ENCODE measurements around the gene KLHL21. TPM values are rescaled to one million over a fixed set of nuclear protein-coding genes. Genes with fewer than 3 reads are reported as not detected.
A peak's percentile ranks its signal among the peaks of the same experiment; 100 is the strongest.

The KLHL21 gene
- total and polyA plus RNA-seq, 7 donors: 83.1 to 253 (median 120) TPM

DNA sequence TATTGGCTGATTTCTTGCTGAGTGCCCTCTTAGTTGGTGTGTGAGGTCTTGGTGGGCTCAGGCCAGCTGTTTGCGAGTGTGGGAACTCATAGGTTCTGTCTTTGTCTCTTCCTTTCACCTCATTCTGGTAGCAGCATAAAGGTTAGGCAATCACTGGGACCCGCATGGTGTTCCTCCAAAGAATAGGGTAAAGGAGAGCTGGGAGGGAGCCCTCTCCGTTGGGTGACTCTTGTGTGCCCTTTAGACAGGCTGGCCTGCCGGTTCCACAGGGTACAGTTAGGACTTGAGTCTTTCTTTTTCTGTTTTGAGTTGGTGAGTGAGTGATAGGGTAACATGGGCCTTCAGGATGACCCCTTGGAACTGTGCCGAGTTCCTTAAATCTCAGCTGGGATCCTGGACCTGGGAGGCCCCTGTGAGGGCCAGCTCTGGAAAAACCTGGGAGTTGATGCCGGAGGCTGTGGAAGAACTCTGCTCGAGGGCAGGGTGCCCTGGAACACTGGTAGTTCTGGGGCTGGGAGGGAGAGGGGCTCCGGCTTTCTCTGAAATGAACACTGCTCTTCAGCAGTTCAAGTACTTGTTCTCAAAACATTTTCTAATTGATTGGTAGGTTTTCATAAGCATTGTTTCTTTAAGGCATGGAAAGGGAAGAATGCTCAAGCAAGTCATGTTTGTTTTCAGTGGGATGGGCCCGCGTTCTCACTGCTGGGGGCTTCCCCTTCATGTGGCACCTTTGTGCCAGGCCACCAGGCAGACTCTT, 19.9 kb upstream of the KLHL21 start:
- DNase-seq: no peak
- WGBS, 3 donors: 89 to 90% (median 90%) methylated on average over 10 of the region's 10 CpGs

DNA sequence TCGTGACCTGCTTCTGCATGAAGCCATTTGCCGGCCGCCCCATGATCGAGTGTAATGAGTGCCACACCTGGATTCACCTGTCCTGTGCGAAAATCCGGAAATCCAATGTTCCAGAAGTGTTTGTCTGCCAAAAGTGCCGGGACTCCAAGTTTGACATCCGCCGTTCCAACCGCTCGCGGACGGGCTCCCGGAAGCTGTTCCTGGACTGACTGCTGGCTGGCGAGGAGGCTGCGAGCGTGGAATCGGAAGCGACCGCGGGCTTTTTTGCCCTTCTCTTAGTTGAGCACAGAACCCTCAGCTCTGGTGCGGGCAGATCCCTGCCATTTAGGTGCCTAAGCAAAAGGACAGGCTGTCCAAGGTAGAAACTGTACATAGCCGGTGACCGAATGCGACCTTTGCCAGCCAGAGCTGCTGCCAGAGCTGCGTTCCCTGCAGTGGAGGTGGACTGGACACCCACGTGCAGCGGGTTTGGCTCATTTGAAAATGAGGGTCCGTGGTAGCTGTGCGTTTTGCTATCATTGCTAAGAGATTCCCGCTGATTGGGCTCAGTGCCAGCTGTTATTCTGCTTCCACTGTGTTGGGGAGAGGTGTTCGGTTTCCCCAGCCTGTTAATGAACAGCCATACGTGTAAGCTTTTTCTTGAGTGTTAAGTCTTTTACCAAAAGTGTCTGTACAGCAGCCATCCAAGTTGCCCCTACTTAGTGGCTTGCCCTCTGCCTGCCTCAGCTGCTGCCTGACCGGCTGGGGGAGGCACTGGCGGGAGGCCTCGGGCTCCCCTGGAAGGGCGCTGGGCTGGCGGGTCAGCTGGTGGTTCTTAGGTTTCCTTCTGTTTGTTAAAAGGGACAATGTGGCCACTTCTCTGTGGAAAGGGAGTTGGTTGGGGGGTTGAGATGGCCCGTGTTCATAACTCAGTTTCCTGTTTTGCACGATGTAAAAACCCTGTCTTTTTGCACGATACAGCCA, 19.0 kb upstream of the KLHL21 start:
- intact Hi-C loops (cut with DNase I): loop anchor here in 1 of 2 donors (5.0 kb wide), 1 partner anchor 34 kb away; no protein-coding TSS in a partner anchor
- ATAC-seq (no peak), DNase-seq (no peak)
- H3K9me3 ChIP-seq: no peaks in the 10 kb centered on the region
- TF ChIP-seq CTCF (IDR thresholded peaks at IDR 0.05): no peak
- no peak overlapping the region for H3K4me3 ChIP-seq
- no peaks in the 10 kb centered on the region for H3K27me3 ChIP-seq (ENCODE audit: insufficient read depth in 3 of 3, low read length in 2 of 3)
- H3K27ac ChIP-seq: no peak overlapping the region
- H3K36me3 ChIP-seq (ENCODE audit: insufficient read depth in 1 of 2, low read depth in 1 of 2): peaks cover 0 to 71% of the 10 kb centered on the region in 2 donors
- WGBS, 3 donors: 85 to 91% (median 85%) methylated on average over 41 of the region's 41 CpGs
- H3K4me1 ChIP-seq: peaks cover 10% of the 10 kb centered on the region

More for the DNA sequence above, 19.9 kb upstream of the KLHL21 start:
- no peak for TF ChIP-seq CTCF (IDR thresholded peaks at IDR 0.05)
- Histone ChIP-seq H3K27me3 (ENCODE audit: insufficient read depth in 3 of 3, low read length in 2 of 3) (no peaks in the 10 kb centered on the region), H3K4me1 (peaks cover 12% of the 10 kb centered on the region), H3K4me3 (no peak overlapping the region), H3K27ac (no peak overlapping the region), H3K9me3 (no peaks in the 10 kb centered on the region), H3K36me3 (ENCODE audit: insufficient read depth in 1 of 2, low read depth in 1 of 2) (peaks cover 0 to 69% of the 10 kb centered on the region in 2 donors)
- no peak for ATAC-seq
- intact Hi-C loops (cut with DNase I): loop anchor here in 1 of 2 donors (5.0 kb wide), 1 partner anchor 35 kb away; no protein-coding TSS in a partner anchor

- H3K4me1 ChIP-seq: peaks cover 4% of the 10 kb centered on the region
- no peaks in the 10 kb centered on the region for H3K27me3 ChIP-seq (ENCODE audit: insufficient read depth in 3 of 3, low read length in 2 of 3)
- ATAC-seq: no peak
- intact Hi-C loops (cut with DNase I): no loop called here
- H3K27ac ChIP-seq: no peak overlapping the region
- H3K36me3 ChIP-seq (ENCODE audit: insufficient read depth in 1 of 2, low read depth in 1 of 2): peaks cover 0 to 68% of the 10 kb centered on the region in 2 donors
- no peak for DNase-seq
- no peak overlapping the region for H3K4me3 ChIP-seq
- no peaks in the 10 kb centered on the region for H3K9me3 ChIP-seq
- TF ChIP-seq CTCF (IDR thresholded peaks at IDR 0.05): no peak
- 92 to 95% (median 92%) methylated on average over 4 of the region's 4 CpGs for WGBS, 3 donors
Measured at GRCh38 chr1:6619045-6619444, 16.4 kb upstream of the KLHL21 start.

DNA sequence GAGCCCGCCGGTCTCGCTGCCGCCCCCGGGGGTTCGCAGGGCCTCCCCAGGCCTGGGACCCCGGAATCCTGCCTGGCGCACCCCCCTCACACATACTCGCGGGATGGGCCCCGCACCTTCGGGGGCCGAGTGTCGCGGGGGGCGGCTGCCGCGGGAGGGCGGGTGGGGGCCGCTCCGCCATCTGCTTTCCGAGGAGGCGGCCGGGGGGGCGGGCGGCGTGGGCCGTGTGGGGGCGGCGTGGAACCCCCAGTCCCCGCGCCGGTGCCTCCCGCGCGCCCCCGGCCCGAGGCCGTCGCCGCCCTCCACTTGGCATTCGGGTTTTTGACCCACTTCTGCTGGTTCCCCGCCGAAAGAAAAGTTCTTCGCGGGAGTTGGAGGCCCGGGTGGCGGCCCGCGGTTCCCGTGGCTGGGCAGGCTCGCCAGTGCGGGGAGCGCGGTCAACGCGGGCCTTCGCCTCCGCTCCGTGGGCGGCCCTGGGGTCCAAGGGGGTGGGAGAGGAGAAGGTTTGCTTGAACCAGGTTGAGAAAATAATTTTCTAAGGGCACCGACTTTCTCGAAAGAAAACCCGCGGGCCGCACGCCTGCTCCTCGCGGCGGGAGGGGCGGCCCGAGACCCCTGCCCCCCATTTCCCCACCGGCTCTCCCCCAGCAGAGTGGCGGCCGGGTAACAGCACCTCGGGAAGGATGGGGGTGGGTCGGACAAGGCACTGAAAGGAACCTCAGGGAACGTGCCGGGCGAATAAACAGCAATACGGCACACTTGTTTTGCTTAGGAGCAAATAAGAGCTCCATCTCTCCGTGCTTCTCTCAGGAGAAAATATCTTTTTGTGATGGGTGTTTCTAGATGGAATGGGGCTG, 12.5 kb upstream of the KLHL21 start:
- peak overlapping the region; percentile 98 for H3K27ac ChIP-seq
- peaks cover 12% of the 10 kb centered on the region for H3K4me1 ChIP-seq
- DNase-seq (peak in 1 of 2 donors; percentile 21), ATAC-seq (no peak)
- peaks cover 0 to 29% of the 10 kb centered on the region in 2 donors for H3K36me3 ChIP-seq (ENCODE audit: insufficient read depth in 1 of 2, low read depth in 1 of 2)
- H3K27me3 ChIP-seq (ENCODE audit: insufficient read depth in 3 of 3, low read length in 2 of 3): no peaks in the 10 kb centered on the region
- H3K4me3 ChIP-seq: peak overlapping the region; percentile 82
- 2 to 4% (median 4%) methylated on average over 57 to 81 of the region's 82 CpGs for WGBS, 3 donors
- intact Hi-C loops (cut with DNase I): no loop called here
- TF ChIP-seq CTCF (IDR thresholded peaks at IDR 0.05): no peak
- no peaks in the 10 kb centered on the region for H3K9me3 ChIP-seq

Measured in psoas muscle (tissue), 8 donors.